Heart left ventricle (tissue), 16 donors: Measurements from ENCODE around the gene TRMT2A. TPM values are rescaled to one million over a fixed set of nuclear protein-coding genes. Genes with fewer than 3 reads are reported as not detected.
A peak's percentile ranks its signal among the peaks of the same experiment; 100 is the strongest.

Source experiments
- ATAC-seq, 4 donors: fragments of 200-7000 bp; cut with Tn5 transposase; one replicate each; pipeline ENCODE4 v1.9.1; 2020 to 2022; ENCODE audit warnings: moderate library complexity in 4 of 4, mild to moderate bottlenecking in 3 of 4, moderate number of reproducible peaks in 1 of 4
- DNase-seq, 5 donors: peaks; one replicate each; pipeline ENCODE4 v3.0.0-alpha.2; 2020
- H3K27ac ChIP-seq, 12 donors: fragments of 200-600 bp; sonication (generic) in 4 of 12; one replicate each; pipeline versions ENCODE4 v1.5.0 to v1.8.0; 2016 to 2022; ENCODE audit warnings: mild to moderate bottlenecking in 2 of 12
- H3K27me3 ChIP-seq, 9 donors: fragments of 200-600 bp; sonication (generic) in 2 of 9; one replicate each; pipeline versions ENCODE4 v1.5.1 to v1.8.0; 2016 to 2022; ENCODE audit warnings: mild to moderate bottlenecking in 3 of 9
- H3K36me3 ChIP-seq, 9 donors: fragments of 200-600 bp; sonication (generic) in 2 of 9; one replicate each; pipeline versions ENCODE4 v1.5.0 to v1.8.0; 2018 to 2022; ENCODE audit warnings: mild to moderate bottlenecking in 2 of 9
- H3K4me1 ChIP-seq, 12 donors: fragments of 200-600 bp; sonication (generic) in 4 of 12; one replicate each; pipeline versions ENCODE4 v1.5.0 to v1.8.0; 2016 to 2022; ENCODE audit warnings: mild to moderate bottlenecking in 3 of 12
- H3K4me3 ChIP-seq, 12 donors: fragments of 200-600 bp; sonication (generic) in 4 of 12; one replicate each; pipeline versions ENCODE4 v1.5.0 to v1.8.0; 2017 to 2022; ENCODE audit warnings: mild to moderate bottlenecking in 9 of 12, moderate library complexity in 4 of 12
- H3K9me3 ChIP-seq, 12 donors: fragments of 200-600 bp; sonication (generic) in 4 of 12; one replicate each; pipeline versions ENCODE4 v1.5.0 to v1.8.0; 2016 to 2022; ENCODE audit warnings: mild to moderate bottlenecking in 1 of 12
- POLR2A ChIP-seq, 2 donors: fragments of 450-650 bp; IDR thresholded peaks; one replicate each; pipeline ENCODE4 v1.6.1; 2017; ENCODE audit warnings: antibody characterized with exemption in 2 of 2, mild to moderate bottlenecking in 2 of 2, moderate library complexity in 2 of 2
- WGBS, 4 donors: extraction: QIAGEN DNeasy Blood & Tissue Kit in 2 of 4; methylation state at CpG; one replicate each; pipeline versions ENCODE4 v1.1.5 to v1.1.7; 2013 to 2018; 5-methylcytosine and 5-hydroxymethylcytosine counted together
- intact Hi-C, 10 donors: fragments of 100-400 bp; cut with DNase I; formaldehyde crosslinking; loops; one replicate each; pipeline versions ENCODE4 v1.11.1 to v1.14.2; 2022
- polyA plus RNA-seq, 2 donors: library from polyadenylated mRNA; stranded (reverse); fragments of 200-250 nt; gene quantifications; one replicate each; pipeline ENCODE4 v1.2.3, GENCODE V29; 2013
- total RNA-seq, 9 donors: library from RNA; depleted of rRNA in 2 of 9; stranded (reverse); fragments of >200 nt in 2 of 9; fragmentation: NEBNext Ultra II Directional in 3 of 9; extraction: Animal tissue kit (Norgen Biotek cat#: 25700) in 3 of 9; gene quantifications; one replicate each; pipeline versions ENCODE4 v1.1.0 to v1.2.4, GENCODE V29; 2016 to 2023
- TF ChIP-seq, protein P1 (sequence below), 12 donors: fragments of 200-600 bp; sonication (generic) in 4 of 12; IDR thresholded peaks; one replicate each; pipeline versions ENCODE4 v1.5.0 to v1.8.0; 2018 to 2022; ENCODE audit warnings: antibody characterized with exemption in 12 of 12, mild to moderate bottlenecking in 5 of 12
- donor health status: ischemic (EF 13 %, LVEDD 7.1; RV severe dilation, severe dysfunction).
- donor health status: healthy with polysubstance abuse.
- donor health status: DM: no; HTN: yes; CAD: no.
- donor health status: DM: no; HTN: no; CAD: no.
- donor health status: ischemic (EF 25% LVEDD 6.9; RV normal size, moderate dysfunction).
- donor health status: ischemic (EF 25% LVEDD 5.7; RV mildly dilated, moderate dysfunction).
- donor health status: healthy.
- donor health status: DM: yes; HTN: yes; CAD: no.
- donor health status: ischemic (EF 35%, LVEDD 5.7; RV mildly dilated, moderate dysfunction).
- donor health status: nonischemic (EF 11% LVEDD 7.7; RV severe dilation, severe dysfunction).
- donor health status: DM: yes; HTN: yes; CAD: no.
- donor health status: PGD.
- donor health status: ischemic (EF 29% LVEDD 5.4; RV normal size, mild dysfunction).
- donor health status: nonischemic (EF 23%, LVEDD 6.1; RV moderate dilation, normal function).

The TRMT2A gene
- total and polyA plus RNA-seq, 11 donors = 15.8 to 31.3 (median 20.2) TPM

DNA sequence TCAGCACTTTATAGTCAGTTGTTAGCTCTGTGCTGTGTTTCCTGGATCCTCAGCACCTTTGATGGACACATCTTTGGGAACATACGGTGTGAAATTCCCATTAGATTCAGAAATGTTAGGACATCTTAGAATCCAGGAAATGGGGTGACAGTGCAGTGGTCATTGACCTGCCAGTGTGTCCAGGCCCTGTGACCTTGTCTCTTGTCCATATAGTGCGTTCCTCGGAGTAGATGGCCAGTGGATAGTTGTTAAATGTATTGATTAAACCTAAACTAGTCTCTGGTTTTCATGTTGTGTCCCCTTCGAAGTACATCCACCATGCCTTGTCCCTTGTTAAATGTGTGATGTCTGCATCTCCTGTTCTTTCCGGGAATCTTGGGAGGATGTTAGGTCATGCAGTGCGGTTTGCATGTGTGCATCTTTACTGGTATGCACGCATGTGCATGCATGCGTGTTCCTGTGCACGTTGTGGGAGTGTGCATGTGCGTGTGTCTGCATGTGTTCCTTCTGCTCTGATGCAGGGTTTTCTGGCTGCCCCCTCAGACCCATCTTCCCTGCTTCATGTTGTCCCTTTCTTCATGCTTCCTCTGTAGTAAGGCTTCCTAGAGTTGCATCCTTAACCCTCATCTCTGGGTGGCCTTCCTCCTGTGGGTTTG is 33.0 kb downstream of the TRMT2A start:
- TF ChIP-seq POLR2A (IDR thresholded peaks at IDR 0.05) = no peak
- TF ChIP-seq, protein P1, sequence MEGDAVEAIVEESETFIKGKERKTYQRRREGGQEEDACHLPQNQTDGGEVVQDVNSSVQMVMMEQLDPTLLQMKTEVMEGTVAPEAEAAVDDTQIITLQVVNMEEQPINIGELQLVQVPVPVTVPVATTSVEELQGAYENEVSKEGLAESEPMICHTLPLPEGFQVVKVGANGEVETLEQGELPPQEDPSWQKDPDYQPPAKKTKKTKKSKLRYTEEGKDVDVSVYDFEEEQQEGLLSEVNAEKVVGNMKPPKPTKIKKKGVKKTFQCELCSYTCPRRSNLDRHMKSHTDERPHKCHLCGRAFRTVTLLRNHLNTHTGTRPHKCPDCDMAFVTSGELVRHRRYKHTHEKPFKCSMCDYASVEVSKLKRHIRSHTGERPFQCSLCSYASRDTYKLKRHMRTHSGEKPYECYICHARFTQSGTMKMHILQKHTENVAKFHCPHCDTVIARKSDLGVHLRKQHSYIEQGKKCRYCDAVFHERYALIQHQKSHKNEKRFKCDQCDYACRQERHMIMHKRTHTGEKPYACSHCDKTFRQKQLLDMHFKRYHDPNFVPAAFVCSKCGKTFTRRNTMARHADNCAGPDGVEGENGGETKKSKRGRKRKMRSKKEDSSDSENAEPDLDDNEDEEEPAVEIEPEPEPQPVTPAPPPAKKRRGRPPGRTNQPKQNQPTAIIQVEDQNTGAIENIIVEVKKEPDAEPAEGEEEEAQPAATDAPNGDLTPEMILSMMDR (IDR thresholded peaks at IDR 0.05) = no peak
- Histone ChIP-seq H3K27me3 (no peaks in the 10 kb centered on the region), H3K27ac (no peak overlapping the region), H3K4me1 (peaks cover 3 to 57% (median 46%) of the 10 kb centered on the region in 12 donors), H3K4me3 (no peak overlapping the region), H3K9me3 (no peaks in the 10 kb centered on the region), H3K36me3 (peaks cover 3 to 39% (median 35%) of the 10 kb centered on the region in 9 donors)
- ATAC-seq (no peak), DNase-seq (peak in 2 of 5 donors; percentile 2 to 6)
- WGBS, 4 donors = 69 to 78% (median 74%) methylated on average over 10 of the region's 10 CpGs
- intact Hi-C loops = loop anchor here in 6 of 10 donors (5.0 to 10.0 kb wide), 6 partner anchors 33 to 119 kb away; partner anchors contain the start of genes TANGO2 (in 3 of the 6), RANBP1 (in 1 of the 6) and TRMT2A (in 1 of the 6)

DNA sequence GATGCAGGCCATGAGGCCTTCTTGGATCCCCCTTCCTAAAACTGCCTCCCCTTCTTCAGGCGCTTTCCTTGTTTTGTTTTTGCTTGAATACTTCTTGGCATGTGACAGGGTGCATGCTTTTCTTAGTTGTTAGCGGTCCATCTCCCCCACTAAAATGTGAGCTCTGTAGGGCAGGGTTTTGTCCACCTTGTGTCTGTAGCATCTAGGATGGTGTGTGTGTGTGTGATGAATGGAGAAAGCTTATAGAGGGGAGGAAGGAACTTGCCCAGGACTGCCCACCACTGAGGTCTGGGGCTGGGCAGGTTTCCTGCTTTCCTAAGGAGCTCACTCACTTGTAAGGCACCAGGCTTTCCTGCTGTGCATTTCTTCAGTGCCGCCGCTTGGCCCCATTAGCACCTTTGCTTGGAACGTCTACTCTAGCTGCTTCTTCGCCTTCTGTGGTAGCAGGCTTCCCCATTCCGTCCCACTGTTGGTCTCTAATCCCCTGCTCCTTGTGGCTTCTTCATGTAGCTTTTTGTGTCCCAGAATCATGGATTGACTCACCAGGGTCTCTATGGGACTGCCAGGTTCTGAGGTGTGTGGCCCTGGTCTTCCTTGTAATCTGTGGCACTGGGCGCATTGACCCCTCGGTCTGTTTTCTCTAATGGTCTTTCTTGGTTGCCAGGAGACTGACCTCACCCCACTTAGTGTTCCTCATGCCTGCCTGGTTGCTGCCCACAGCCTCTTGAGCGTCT is 33.7 kb downstream of the TRMT2A start:
- no peak for TF ChIP-seq POLR2A (IDR thresholded peaks at IDR 0.05)
- TF ChIP-seq, protein P1 (IDR thresholded peaks at IDR 0.05) = no peak
- Histone ChIP-seq H3K36me3 (peaks cover 3 to 32% (median 28%) of the 10 kb centered on the region in 9 donors), H3K4me3 (no peak overlapping the region), H3K4me1 (peaks cover 3 to 58% (median 46%) of the 10 kb centered on the region in 12 donors), H3K27ac (no peak overlapping the region), H3K9me3 (no peaks in the 10 kb centered on the region), H3K27me3 (no peaks in the 10 kb centered on the region)
- 80 to 90% (median 84%) methylated on average over 10 of the region's 10 CpGs for WGBS, 4 donors
- ATAC-seq (no peak), DNase-seq (peak in 2 of 5 donors; percentile 13 to 14)
- intact Hi-C loops = loop anchor here in 6 of 10 donors (5.0 to 10.0 kb wide), 6 partner anchors 34 to 119 kb away; partner anchors contain the start of genes TANGO2 (in 3 of the 6), RANBP1 (in 1 of the 6) and TRMT2A (in 1 of the 6)

DNA sequence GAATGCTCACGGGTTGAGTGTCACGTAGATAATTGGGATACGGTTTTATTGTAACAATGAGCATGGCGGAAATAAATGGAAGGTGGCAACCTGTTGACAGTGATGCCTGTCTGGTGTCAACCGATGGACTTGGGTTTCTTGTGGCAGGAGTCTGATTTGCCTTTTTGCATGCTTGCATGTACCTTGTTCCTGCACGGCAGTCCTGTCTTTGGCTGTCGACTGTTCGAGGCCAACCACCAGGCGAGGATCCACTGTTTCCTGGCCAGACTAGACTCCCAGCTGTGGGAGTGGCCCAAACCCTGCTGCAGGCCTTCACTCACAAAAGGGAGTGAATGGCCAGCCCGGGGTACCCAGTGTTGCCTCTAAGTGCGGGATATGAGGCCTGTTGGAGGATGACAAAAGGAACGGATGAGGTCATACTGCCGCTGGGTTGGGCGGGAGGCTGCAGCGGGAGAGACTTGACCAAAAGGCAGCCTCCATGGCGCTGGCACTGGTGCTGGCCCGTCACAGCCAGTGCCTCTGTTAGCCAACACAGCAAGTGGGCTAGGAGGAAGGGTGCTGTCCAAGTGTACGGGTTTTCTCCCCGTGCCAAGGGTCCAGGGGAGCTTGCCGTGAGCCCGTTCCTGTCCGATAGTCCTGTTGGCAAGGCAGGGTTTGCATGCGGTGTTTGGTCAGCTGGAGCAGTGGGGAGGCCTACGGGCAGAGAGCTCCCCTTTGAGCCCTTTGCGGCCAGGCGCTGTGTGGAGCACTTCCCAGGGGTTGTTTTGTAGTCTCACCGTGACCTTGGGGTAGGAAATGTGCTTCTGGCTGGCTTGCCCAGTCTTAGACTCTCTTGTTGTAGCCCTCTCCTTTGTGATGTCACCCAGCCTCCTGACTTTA is 36.0 kb downstream of the TRMT2A start:
- DNase-seq (peak in 2 of 5 donors; percentile 45 to 52), ATAC-seq (peak in 2 of 4 donors; percentile 3 to 7)
- H3K27me3 ChIP-seq = no peaks in the 10 kb centered on the region
- H3K4me3 ChIP-seq = peak overlapping the region; percentile 48 to 92 (median 84)
- H3K4me1 ChIP-seq = peaks cover 3 to 58% (median 46%) of the 10 kb centered on the region in 12 donors
- TF ChIP-seq POLR2A (IDR thresholded peaks at IDR 0.05) = no peak
- TF ChIP-seq, protein P1 (IDR thresholded peaks at IDR 0.05) = no peak
- peak overlapping the region; percentile 75 to 94 (median 86) for H3K27ac ChIP-seq
- H3K9me3 ChIP-seq = no peaks in the 10 kb centered on the region
- peaks cover 0 to 9% (median 6%) of the 10 kb centered on the region in 9 donors for H3K36me3 ChIP-seq
- intact Hi-C loops = loop anchor here in 6 of 10 donors (1.0 to 10.0 kb wide), 8 partner anchors 36 to 116 kb away; partner anchors contain the start of genes TRMT2A (in 4 of the 6), RANBP1 (in 3 of the 6) and TANGO2 (in 3 of the 6)
- 1 to 14% (median 9%) methylated on average over 20 to 27 of the region's 27 CpGs for WGBS, 4 donors
